Midbrain (tissue), 1 donor: Measurements from ENCODE around the gene ZP3.
"Not testable (repeated sequence)": the region's sequence is repeated elsewhere in the genome, so short reads cannot be mapped to it uniquely, and the experiment has no call there.

ENCODE experiments used
- DNase-seq: peaks from one replicate; lab custom pipeline; 2025; lab: John Stamatoyannopoulos, UW

ZP3 gene

DNA sequence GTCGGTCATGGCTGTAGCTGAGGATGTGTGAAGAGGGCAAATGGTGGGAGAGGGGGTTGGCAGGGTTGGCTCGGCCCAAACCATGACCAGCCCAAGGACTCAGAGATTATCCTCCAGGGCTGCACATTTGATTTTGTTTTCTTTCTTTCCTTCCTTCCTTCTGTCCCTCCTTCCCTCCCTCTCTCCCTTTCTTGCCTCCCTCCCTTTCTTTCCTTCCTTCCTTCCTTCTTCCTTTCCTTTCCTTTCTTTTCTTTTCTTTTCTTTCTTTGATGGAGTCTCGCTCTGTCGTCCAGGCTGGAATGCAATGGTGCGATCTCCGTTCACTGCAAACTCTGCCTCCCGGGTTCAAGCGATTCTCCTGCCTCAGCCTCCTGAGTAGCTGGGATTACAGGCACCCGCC lies 19.0 kb upstream of the ZP3 start:
- DNase-seq, result no peak

DNA sequence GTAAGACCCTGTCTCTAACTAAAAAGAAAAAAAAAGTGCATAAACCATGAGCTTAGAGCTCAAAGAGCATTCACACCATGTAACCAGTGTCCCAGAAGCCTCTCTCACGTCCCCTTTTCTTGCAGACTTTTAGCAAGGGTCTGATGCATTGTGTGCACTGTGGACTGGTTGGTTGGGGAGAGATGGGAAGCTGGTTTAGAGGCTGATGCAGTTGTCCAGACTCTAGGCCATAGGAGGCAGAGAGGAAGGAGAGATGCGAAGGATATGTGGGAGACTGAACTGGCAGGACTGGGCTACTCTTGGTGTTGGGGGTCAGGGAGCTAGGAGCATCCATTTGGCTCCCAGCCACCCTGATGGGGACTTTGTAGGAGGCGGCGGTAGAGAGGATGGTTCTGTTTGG lies 17.0 kb upstream of the ZP3 start:
- DNase-seq, result no peak

DNA sequence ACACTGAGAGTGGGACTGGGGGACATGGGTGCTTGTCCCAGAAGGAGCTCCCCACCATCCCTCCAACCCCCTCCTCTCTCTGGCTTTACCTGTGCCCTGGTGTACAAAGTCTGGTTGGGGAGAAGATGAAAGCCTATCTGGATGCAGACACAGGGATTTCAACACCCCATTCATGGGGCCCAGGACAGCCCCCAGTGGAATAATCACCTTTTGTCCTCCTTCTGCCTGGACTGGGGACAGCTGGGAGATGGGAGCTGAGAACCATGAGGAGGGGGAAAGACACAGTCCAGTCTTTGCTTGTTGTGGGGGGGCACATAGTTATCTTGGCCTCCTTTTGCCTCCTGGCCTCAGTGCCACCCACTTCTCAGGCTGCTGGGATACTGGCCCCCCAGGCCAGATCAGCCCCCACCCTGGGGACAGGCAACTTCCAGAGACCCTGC lies 16.6 kb upstream of the ZP3 start:
- no peak for DNase-seq

DNA sequence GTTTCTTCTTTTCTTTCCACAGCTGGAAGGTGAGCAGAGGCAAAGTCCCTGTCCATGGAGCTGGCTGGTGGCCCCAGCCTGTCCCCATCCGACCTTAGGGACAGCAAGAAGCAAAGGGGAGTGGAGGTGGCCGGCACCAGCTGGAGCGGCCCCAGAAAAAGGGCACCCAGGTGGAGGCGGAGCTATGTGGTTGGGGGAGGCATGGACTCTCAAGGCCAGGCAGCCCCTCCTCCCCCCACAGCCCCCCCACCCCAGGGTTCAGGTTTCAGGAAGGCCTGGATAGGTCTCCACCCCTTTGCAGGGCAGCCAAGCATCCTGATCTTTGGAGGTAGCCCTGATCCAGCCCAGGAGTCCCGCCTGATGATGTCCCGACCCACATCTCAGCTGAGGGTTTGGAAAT lies 15.2 kb upstream of the ZP3 start, which contains the start of gene SSC4D:
SSC4D (minus strand) TSS at position 161 of the 400 bp plus-strand sequence. CDS start 5,258 bp downstream, outside the sequence.
- no peak for DNase-seq

DNA sequence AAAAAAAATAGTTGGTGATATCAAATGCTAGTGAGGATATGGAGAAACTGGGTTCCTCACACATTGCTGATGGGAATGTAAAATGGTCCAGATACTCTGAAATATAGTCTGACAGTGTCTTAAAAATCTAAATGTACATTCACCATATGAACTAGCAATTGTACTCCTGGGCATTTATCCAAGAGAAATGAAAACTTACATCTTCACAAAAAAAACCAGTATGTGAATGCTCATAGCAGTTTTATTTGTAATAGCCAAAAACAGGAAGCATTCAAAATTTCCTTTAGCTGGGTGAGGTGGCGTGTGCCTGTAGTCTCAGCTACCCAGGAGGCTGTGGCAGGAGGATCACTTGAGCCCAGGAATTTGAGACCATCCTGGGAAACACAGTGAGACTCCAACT lies 13.1 kb upstream of the ZP3 start:
- DNase-seq, result no peak

DNA sequence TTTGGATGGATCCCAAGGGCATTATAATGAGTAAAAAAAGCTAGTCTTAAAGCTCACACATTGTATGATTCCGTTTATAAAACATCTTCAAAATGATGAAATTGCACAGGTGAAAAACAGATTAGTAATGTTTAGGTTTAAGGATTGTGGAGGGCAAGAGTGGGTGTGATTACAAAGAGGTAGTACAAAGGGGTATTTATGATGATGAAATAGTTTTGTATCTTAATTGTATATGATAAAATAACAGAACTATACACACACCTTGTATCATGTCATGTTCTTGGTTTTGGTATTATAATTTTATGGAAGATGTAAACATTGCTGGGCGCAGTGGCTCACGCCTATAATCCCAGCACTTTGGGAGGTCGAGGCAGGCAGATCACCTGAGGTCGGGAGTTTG lies 12.5 kb upstream of the ZP3 start:
- no peak for DNase-seq

DNA sequence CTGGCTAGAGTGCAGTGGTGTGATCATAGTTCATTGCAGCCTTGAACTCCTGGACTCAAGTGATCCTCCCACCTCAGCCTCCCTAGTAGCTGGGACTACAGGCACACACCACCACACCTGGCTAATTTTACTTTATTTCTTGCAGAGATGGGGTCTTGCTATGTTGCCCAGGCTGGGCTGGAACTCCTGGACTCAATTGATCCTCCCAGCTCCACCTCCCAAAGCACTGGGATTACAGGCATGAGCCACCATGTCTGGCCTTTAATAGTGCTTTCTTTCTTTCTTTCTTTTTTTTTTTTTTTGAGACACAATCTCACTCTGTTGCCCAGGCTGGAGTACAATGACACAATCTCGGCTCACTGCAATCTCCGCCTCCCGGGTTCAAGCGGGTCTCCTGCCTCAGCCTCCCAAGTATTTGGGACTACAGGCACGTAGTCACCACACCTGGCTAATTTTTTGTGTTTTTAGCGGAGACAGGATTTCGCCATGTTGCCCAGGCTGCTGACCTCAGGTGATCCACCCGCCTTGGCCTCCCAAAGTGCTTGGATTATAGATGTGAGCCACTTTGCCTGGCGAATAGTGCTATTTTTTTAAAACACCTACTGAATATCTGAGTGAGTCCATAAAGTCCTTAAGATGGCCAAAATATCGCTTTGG lies 7.0 kb upstream of the ZP3 start:
- not testable (repeated sequence) for DNase-seq

DNA sequence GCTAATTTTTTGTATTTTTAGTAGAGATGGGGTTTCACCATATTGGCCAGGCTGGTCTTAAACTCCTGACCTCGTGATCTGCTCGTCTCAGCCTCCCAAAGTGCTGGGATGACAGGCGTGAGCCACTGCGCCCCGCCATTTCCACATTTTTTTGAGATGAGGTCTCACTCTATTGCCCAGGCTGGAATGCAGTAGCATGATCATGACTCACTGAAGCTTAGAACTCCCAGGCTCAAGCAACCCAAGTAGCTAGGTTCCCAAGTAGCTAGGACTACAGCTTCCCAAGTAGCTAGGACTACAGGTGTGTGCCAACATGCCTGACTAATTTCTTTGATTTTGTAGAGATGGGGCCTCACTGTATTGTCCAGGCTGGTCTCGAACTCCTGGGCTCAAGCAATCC lies 3.7 kb upstream of the ZP3 start:
- not testable (repeated sequence) for DNase-seq

DNA sequence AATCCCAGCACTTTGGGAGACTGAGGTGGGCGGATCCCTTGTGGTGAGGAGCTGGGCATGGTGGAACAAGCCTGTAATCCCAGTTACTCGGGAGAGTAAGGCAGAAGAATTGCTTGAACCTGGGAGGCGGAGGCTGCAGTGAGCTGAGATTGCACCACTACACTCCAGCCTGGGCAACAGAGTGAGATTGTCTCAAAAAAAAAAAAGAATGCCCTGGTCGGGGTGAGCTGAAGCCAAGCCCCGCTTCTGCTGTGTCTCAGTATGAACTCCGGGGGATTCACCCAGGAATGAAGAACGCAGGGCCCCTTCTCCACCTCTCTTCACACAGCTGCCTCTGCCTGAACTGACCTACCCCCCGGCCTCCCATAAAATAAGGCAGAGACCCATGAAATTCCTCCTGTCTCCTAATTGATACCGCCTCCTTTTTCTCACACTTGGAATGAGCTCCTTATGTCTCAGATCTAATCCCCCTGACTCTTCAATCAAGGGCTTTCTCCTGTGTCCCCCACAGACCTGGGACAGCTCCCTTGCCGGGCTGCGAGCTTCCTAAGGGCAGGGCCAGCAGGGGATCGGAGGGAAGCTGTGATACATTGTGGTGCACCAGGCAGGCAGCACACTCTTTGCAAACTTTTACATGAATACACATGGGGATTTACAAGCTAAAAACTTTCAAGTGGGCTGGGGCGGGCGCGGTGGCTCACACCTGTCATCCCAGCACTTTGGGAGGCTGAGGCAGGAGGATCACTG lies 911 bp upstream of the ZP3 start:
- DNase-seq, result no peak

DNA sequence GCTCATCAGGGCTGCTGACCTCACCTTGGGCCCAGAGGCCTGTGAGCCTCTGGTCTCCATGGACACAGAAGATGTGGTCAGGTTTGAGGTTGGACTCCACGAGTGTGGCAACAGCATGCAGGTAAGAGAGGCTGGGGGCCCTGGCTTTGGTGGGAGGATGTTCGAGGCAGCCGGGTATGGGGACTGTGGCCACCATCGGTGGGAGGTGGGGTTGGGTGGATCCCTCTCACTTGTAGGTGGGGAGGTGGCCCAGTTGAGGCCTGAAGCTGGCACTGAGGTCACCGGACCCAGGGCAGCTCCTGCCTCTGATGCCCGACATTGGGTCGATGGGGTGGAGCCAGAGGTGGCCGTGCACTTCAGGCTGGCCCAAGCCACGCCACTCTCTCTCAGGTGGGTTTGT lies 406 bp downstream of the ZP3 start:
- DNase-seq, result no peak

DNA sequence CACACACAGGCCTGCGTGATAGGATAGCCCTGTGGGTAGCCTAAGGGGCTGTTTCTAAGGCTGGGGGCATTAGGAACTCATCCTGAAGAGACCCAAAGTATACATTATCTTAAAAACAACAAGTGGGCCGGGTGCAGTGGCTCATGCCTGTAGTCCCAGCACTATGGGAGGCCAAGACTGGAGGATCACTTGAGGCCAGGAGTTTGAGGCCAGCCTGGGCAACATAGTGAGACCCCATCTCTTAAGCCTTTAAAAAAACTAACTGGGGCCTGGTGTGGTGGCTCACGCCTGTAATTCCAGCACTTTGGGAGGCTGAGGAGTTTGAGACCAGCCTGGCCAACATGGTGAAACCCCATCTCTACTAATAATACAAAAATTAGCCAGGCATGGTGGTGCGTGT lies 808 bp downstream of the ZP3 start:
- DNase-seq, result not testable (repeated sequence)

DNA sequence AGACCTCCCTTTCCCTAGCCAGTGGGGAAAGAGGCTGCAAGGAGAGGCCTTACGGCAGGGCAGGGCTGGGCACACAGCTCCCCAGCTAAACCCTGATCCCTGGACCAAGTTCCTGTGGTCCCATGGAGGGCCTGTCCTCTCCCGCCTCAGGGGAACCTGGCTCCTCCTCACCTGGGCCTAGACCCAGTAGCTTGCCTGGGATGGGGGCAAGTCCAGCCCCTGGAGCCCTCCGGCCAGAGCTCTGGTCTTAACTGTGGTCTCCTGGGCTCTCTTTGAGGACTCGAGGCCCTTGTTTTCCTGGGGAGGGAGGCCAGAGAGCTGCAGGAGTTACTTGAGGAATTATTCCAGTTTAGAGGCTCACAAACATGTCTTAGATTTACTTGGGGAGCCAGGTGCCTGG lies 1.5 kb downstream of the ZP3 start:
- no peak for DNase-seq

DNA sequence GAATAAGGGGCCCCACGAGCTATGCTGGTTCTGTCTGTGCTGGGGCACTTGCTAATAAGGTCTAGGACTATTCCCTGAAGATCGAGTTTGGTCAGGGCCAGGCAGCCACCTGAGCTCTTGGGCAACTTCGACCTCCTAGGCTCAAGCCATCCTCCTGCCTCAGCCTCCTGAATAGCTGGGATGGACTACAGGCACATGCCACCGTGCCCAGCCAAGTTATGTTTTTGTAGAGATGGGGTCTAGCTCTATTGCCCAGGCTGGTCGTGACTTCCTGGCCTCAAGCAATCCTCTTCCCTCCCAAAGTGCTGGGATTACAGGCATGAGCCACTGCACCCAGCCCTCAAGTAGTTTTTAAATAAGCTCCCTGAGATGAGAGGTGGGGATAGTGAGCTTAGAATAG lies 2.9 kb downstream of the ZP3 start:
- no peak for DNase-seq

DNA sequence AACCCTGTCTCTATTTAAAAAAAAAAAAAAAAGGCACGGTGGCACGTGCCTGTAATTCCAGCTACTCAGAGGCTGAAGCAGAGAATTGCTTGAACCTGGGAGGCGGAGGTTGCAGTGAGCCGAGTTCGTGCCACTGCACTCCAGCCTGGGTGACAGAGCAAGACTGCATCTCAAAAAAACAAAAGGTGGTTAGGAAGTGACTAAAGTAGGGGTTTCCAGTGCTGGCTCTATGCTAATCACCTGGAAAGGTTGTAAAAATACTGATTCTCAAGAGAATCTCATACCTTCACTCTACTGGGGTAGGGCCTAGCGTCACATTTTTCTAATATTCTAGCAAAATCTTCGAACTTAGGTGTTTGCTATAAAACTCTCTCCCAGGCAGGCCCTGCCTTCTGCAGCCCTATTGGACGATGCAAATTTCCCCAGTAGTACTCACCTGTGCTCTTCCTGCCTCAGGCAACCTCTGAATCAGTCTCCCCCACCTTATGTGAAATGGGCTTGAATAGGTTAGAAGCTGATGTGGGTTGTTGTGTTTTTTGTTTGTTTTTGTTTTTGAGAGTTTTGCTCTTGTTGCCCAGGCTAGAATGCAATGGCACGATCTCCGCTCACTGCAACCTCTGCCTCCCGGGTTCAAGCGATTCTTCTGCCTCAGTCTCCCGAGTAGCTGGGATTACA lies 3.5 kb downstream of the ZP3 start:
- DNase-seq, result no peak

DNA sequence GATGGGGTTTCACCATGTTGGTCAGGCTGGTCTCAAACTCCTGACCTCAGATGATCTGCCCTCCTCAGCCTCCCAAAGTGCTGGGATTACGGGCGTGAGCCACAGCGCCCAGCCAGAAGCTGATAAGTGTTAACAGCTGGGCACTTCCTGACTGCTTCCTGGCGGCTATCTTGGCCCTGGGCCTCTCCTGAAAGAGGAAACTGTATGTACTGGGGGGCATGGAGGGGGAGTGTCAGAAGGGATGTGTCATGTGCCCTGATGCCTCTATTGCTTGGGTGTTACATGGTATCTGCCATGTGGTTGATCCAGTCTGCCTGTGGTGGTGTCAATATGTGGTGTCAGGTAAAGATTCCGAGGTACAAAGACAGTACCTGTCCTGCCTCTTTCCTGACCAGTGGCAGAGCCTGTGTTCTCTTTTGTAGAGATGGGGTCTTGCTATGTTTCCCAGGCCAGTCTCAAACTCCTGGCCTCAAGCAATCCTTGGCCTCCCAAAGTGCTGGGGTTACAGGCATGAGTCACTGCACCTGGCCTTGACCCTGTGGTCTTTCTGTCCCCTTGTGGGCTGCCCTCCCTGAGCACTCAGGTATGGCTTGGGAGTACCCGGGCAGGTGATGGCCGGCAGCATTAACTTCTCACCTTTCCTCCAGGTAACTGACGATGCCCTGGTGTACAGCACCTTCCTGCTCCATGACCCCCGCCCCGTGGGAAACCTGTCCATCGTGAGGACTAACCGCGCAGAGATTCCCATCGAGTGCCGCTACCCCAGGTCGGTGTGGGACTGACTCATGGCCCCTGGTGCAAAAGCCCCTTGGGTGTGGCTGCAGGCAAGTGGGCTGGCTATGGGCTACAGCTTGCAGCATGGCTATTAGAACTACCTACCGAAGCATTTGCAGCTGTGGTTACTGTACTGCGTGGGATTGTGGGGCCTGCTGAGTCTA lies 4.4 kb downstream of the ZP3 start:
- no peak for DNase-seq

DNA sequence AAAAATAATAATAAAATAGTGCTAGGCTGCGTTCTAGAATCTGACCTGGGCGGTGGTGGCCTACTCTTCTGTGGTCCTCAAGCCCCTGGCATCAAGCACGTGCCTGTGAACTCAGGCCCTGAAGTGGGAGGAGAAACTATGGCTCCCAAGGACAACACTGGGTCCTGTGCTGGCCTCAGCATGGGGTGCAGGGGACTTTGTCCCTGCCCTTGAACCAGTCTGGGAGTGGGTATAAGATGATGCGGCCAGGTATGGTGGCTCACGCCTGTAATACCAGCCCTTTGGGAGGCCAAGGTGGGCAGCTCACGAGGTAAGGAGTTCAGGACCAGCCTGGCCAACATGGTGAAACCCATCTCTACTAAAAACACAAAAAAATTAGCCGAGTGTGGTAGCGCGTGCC lies 5.5 kb downstream of the ZP3 start:
- DNase-seq, result no peak

DNA sequence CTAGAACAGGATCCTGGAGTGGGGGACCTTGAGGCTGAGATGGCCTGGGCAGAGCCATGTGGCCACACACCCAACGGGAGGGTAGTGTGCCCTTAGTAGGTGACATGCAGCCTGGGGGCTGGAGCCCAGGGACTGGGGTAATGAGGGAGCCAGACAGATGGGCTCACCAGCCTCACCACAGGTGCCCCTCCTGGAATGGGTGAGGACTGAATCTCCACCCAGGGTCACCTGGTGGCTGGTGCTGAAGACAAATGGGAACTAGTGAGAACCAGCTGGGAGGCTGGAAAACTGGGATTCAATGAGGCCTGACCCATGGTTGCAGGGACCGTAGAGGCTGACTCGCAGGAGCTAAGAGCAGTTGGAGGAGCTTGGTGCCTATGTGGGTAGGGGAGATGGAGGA lies 6.1 kb downstream of the ZP3 start:
- no peak for DNase-seq

DNA sequence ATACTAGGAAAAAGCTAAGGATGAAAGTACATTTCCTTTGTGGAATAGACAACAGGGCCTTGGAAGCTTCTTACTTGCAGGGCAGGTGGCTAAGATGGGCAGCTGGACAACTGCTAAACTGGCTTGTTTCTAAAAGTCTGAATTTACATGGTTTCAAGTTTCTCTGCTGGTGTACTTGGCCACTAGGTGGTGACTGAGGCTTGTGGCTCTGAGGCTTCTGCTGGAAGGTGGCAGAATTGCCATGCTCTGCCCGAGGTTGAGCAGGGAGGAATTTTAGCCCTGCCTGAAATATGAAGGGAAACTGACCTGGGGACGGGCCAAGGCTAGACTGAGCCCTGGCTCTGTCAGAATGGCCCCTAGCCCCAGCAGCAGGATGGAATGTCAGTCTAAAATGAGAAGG lies 13.1 kb downstream of the ZP3 start:
- peak; percentile 70 for DNase-seq

DNA sequence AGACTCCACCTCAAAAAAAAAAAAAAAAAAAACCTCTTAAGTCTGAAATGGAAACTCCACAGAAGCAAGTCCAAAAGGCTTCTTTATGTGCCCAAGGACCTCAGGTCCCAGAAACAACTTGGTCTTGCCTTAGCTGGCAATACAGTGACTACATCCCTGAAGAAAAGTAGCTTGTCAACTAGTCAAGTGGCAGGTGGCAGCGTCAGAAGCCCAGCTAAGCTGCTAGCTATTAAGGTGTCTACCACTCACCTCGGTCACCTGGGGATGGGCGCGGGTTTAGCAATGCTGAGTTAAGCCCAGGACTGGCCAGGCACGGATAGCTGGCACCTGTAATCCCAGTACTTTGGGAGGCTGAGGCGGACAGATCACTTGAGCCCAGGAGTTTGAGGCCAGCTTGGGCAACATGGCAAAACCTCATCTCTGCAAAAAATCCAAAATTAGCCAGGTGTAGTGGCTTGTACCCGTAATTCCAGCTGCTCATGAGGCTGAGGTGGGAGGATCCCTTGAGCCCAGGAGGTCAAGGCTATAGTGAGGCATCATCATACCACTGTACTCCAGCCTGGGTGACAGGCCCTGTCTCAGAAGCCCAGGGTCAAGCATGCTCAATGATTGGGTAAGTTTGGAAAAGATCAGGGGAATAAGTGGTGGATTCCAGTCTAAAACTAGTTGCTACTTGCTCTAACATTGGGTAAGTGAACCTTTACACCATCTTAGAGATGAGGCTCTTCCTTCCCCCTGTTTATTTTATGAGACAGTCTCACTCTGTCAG lies 14.6 kb downstream of the ZP3 start:
- not testable (repeated sequence) for DNase-seq

DNA sequence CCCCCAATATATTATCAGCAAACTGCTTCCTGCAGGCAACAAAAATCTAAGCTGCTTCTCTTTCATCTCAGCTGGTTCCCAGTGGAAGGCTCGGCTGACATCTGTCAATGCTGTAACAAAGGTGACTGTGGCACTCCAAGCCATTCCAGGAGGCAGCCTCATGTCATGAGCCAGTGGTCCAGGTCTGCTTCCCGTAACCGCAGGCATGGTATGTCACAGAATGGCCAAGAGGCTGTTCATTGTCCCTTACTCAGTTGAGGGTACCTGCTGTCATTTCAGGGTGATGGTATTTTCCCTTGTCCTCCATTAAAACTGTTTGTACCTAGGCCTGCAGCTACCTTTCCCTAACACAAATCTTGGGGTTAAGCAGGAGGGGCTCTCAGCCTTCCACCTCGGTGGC lies 15.7 kb downstream of the ZP3 start:
- DNase-seq, result not testable (repeated sequence)

DNA sequence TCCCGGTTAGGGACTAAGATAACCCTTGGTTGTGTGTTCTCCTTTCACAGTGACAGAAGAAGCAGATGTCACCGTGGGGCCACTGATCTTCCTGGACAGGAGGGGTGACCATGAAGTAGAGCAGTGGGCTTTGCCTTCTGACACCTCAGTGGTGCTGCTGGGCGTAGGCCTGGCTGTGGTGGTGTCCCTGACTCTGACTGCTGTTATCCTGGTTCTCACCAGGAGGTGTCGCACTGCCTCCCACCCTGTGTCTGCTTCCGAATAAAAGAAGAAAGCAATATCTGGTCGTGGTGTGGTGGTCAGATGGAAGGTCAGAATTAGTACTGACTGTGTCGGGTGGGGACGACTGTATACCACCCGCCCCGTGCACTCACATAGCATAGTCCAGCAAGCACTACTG lies 17.0 kb downstream of the ZP3 start:
- not testable (repeated sequence) for DNase-seq
